ENCODE measurements around the gene DHX16. TPM values are rescaled to one million over a fixed set of nuclear protein-coding genes. Genes with fewer than 3 reads are reported as not detected.

DHX16 gene
- total and polyA plus RNA-seq, 9 of the 15 experiments (the other 6 are each of a cell fraction or from before 2014, with no cell fraction given): 14.6 to 66.1 (median 47.5) TPM

DNA sequence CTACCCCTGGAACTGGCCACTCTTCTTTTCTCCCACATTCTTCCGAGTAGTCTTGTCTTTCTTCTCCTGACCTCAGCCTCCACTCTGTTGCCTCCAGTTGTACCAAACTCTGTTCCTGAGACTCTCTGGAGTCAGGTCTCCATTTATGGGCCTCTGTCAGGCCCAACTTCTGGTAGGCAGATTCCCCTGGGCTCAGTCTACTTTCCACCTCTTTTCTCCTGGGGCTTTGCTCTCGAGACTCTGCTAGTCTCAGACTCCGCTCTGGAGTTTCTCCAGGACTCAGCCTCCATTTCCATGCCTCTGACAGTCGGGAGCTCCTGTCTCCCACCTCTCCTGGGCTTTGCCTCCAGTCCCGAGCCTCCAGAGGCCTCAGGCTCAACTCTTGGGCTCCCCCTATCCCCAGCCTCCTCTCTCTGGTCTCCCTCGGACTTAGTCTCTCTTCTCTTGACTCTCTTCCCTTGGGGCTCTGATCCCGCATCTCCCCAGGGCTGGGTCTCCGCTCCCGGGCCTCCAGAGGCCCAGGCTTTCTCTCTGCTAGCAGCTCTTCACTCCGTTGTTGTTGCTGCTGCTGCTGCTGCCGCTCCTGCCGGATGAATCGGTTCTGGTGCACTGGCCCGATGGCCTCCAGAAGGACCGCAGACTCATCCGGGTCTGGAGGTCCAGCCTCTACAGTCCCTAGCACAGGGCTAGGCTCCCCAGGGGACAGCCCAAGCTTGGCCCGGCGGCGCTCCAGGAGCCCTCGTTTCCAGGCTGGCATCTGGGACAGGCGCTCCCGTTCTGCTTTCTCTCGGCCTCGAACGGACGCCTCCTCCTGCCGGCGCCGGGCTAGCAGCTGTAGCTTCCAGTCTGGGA, 12.6 kb upstream of the DHX16 start (continued):
- TF ChIP-seq, protein P1, sequence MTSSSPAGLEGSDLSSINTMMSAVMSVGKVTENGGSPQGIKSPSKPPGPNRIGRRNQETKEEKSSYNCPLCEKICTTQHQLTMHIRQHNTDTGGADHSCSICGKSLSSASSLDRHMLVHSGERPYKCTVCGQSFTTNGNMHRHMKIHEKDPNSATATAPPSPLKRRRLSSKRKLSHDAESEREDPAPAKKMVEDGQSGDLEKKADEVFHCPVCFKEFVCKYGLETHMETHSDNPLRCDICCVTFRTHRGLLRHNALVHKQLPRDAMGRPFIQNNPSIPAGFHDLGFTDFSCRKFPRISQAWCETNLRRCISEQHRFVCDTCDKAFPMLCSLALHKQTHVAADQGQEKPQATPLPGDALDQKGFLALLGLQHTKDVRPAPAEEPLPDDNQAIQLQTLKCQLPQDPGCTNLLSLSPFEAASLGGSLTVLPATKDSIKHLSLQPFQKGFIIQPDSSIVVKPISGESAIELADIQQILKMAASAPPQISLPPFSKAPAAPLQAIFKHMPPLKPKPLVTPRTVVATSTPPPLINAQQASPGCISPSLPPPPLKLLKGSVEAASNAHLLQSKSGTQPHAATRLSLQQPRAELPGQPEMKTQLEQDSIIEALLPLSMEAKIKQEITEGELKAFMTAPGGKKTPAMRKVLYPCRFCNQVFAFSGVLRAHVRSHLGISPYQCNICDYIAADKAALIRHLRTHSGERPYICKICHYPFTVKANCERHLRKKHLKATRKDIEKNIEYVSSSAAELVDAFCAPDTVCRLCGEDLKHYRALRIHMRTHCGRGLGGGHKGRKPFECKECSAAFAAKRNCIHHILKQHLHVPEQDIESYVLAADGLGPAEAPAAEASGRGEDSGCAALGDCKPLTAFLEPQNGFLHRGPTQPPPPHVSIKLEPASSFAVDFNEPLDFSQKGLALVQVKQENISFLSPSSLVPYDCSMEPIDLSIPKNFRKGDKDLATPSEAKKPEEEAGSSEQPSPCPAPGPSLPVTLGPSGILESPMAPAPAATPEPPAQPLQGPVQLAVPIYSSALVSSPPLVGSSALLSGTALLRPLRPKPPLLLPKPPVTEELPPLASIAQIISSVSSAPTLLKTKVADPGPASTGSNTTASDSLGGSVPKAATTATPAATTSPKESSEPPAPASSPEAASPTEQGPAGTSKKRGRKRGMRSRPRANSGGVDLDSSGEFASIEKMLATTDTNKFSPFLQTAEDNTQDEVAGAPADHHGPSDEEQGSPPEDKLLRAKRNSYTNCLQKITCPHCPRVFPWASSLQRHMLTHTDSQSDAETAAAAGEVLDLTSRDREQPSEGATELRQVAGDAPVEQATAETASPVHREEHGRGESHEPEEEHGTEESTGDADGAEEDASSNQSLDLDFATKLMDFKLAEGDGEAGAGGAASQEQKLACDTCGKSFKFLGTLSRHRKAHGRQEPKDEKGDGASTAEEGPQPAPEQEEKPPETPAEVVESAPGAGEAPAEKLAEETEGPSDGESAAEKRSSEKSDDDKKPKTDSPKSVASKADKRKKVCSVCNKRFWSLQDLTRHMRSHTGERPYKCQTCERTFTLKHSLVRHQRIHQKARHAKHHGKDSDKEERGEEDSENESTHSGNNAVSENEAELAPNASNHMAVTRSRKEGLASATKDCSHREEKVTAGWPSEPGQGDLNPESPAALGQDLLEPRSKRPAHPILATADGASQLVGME (CRISPR knock-in tag; IDR thresholded peaks at IDR 0.05): peak; percentile 12; the same call in 1 of the 2 replicates
- no peak for TF ChIP-seq ZKSCAN3 (CRISPR knock-in tag; IDR thresholded peaks at IDR 0.05)
- 0 out of 2 replicates have a peak, but pooled peaks have one; percentile 27 for TF ChIP-seq BCL6 (CRISPR knock-in tag; IDR thresholded peaks at IDR 0.05)
- no peak for TF ChIP-seq HMG20B (CRISPR knock-in tag; IDR thresholded peaks at IDR 0.05)
- TF ChIP-seq CREBBP (IDR thresholded peaks at IDR 0.05; ENCODE audit: low read depth, low read length): no peak
- TF ChIP-seq ZNF740 (CRISPR knock-in tag; IDR thresholded peaks at IDR 0.05): no peak
- TF ChIP-seq ZNF740 (tag; IDR thresholded peaks at IDR 0.05): 0 out of 4 replicates have a peak, but pooled peaks of 1 of the 2 experiments have one; percentile 15
- TF ChIP-seq ZFX (CRISPR knock-in tag; IDR thresholded peaks at IDR 0.05): peak; percentile 60
- TF ChIP-seq, protein P2, sequence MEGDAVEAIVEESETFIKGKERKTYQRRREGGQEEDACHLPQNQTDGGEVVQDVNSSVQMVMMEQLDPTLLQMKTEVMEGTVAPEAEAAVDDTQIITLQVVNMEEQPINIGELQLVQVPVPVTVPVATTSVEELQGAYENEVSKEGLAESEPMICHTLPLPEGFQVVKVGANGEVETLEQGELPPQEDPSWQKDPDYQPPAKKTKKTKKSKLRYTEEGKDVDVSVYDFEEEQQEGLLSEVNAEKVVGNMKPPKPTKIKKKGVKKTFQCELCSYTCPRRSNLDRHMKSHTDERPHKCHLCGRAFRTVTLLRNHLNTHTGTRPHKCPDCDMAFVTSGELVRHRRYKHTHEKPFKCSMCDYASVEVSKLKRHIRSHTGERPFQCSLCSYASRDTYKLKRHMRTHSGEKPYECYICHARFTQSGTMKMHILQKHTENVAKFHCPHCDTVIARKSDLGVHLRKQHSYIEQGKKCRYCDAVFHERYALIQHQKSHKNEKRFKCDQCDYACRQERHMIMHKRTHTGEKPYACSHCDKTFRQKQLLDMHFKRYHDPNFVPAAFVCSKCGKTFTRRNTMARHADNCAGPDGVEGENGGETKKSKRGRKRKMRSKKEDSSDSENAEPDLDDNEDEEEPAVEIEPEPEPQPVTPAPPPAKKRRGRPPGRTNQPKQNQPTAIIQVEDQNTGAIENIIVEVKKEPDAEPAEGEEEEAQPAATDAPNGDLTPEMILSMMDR (IDR thresholded peaks at IDR 0.05 in 2 of 3, conservative IDR thresholded peaks at IDR 0.05 in 1 of 3; ENCODE audit: insufficient read depth in 2 of 3, low read depth in 1 of 3, low read length in 3 of 3): peak; percentile 41 to 78 (median 65); a peak in 5 of 6 replicates
- 0 out of 2 replicates have a peak, but pooled peaks have one; percentile 43 for TF ChIP-seq ZFP1 (CRISPR knock-in tag; IDR thresholded peaks at IDR 0.05)
- TF ChIP-seq ESRRB (CRISPR knock-in tag; IDR thresholded peaks at IDR 0.05; ENCODE audit: borderline replicate concordance): peak; percentile 19; the same call in 1 of the 2 replicates
- no peak for TF ChIP-seq EP300 (IDR thresholded peaks at IDR 0.05; ENCODE audit: low read length)
- TF ChIP-seq, protein P3, sequence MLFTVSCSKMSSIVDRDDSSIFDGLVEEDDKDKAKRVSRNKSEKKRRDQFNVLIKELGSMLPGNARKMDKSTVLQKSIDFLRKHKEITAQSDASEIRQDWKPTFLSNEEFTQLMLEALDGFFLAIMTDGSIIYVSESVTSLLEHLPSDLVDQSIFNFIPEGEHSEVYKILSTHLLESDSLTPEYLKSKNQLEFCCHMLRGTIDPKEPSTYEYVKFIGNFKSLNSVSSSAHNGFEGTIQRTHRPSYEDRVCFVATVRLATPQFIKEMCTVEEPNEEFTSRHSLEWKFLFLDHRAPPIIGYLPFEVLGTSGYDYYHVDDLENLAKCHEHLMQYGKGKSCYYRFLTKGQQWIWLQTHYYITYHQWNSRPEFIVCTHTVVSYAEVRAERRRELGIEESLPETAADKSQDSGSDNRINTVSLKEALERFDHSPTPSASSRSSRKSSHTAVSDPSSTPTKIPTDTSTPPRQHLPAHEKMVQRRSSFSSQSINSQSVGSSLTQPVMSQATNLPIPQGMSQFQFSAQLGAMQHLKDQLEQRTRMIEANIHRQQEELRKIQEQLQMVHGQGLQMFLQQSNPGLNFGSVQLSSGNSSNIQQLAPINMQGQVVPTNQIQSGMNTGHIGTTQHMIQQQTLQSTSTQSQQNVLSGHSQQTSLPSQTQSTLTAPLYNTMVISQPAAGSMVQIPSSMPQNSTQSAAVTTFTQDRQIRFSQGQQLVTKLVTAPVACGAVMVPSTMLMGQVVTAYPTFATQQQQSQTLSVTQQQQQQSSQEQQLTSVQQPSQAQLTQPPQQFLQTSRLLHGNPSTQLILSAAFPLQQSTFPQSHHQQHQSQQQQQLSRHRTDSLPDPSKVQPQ (CRISPR knock-in tag; IDR thresholded peaks at IDR 0.05; ENCODE audit: borderline replicate concordance): no peak
- peak; percentile 85 for TF ChIP-seq ZNF436 (CRISPR knock-in tag; IDR thresholded peaks at IDR 0.05)

Data from K562 (cell line).